NCI-H1092 (cell line): Measurements from ENCODE around the gene BACE1.
"Not testable (repeated sequence)": the region's sequence is repeated elsewhere in the genome, so short reads cannot be mapped to it uniquely, and the experiment has no call there.

ENCODE experiments used
- DNase-seq: peaks from one replicate; lab custom pipeline; 2025; lab: John Stamatoyannopoulos, UW

BACE1 gene

DNA sequence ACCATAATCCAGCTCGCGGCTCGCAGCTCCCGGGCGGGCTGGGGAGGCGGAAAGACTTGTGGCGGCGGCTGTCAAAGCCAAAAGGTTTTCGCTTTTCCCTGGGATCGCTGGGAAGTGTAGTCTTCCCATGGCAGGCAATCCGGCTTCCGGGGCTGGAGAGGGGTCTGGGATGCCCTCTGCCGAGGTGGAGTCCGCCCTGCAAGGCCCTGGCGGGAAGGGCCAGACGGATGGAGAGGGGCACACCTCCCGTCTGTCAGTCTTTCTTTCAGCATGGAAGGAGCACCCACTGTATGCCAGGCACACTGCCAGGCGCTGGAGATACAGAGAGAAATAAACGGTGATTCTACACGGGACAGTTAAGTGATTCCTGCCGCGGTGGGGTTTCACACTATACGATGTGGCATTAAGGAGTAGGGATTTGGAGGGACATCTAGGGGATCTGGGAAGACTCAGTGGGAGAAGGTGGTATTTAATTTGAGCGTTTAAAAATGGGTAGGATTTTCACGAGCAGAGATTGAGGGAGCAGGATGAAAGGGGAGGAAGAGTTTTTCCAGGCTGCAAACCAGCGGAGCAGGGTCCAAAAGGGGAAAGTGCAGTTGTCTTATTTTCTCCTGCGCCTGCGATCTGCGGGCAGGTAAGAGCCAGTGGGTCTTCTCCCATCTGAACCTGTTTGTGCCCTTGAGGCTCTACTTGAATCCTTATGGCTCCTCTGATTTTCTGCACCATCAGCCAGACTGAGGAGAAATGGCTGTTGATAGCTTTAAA lies at the start of gene BACE1:
Gene BACE1, minus strand, starts transcription at position 60 of the 765 bp plus-strand sequence. CDS start 461 bp downstream, outside the sequence.
- peak; percentile 91 for DNase-seq

DNA sequence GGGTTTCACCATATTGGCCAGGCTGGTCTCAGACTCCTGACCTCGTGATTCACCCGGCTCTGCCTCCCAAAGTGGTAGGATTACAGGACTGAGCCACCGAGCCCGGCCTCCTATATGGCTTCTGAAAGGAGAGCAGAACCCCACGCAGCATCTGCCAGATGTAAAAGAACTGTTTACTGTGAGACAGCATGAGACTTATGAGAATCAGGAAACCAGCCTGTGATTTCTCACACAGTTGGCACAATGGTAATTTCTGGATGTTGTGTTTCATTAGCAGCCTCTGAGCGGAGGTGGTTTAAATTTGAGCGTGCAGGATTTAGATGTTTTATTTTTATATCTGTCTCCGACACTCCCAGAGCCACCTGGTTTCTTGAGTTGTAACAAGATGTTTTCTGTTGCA lies 45.4 kb upstream of the BACE1 start:
- no peak for DNase-seq

DNA sequence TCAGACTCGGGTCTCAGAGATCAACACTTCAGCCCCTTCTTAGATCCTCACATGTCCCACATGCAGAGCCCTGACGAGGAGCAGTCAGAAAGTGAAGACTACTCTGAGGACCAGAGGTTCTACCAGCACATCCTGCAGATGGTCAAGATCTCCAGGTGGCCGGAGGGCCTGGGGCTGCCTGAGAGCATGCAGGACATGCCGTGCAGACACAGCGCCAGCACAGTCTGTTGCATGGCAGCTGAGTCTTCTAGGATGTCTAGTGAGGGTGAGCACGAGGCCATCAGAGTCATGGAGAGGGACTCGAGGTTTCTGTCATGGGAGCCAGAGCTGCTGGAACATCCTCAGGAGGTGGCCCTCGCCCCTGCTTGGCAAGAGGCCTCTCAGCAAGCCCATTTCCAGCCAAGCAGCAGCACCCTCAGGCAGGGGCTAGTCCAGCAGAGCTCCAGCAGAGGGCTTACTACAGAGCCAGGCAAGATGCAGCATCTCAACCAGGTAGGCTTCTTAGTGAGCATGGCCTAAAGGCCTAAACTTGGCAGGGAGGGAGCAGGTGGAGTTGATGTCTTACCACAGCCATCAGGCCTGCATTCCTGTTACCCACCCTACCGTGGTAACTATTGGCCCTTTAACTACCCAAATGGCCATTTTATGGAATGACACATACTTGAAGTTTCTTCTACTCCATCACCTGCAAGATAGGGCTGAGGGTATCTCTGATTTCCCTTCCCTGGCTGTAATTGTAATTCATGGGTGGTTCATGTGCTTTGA lies 40.3 kb upstream of the BACE1 start:
- DNase-seq, result no peak

- DNase-seq, result no peak
These were observed 38.5 kb upstream of the BACE1 start for GRCh38 chr11:117354550-117354949.

DNA sequence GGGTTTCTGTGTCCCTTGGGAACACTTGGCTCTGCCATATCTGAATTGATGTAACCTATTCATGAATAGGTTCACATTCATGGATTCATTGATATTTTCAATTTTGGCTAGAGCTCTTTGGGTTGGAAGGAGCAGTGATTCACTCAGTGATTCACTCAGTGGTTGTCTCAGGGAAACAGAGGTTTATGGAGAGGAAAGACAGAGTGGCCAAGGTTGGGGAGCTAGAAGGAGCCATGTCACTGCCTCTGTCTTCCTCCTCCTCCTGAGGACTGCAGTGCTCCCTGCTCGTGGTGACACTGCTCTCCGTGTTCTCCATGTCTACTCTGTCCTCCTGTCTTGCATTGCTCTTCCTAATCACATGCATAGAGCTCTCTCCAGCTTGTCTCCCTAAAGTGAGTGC lies 29.0 kb upstream of the BACE1 start:
- no peak for DNase-seq

DNA sequence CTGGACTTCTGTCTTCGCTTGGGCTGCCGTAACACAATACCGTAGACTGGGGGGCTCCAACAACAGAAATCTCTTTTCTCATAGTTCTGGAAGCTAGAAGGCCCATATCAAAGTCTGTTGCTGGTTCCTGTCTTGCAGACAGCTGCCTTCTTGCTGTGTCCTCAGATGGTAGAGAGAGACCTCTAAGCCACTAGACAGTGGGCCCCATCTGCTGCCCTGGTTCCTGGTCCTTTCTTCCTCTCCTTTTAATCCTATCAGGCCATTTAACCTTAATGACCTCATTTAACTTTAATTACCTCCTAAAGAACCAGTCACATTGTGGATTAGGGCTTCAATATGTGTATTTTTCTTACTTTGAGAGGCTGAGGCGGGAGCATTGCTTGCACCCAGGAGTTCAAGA lies 21.0 kb upstream of the BACE1 start:
- DNase-seq, result no peak

- DNase-seq, result no peak
These were observed 19.3 kb upstream of the BACE1 start for GRCh38 chr11:117335399-117335798.

GRCh38 chr11:117334896-117335295 lies 18.8 kb upstream of the BACE1 start:
- no peak for DNase-seq

- DNase-seq, result no peak
These were observed 17.9 kb upstream of the BACE1 start for GRCh38 chr11:117333917-117334316.

DNA sequence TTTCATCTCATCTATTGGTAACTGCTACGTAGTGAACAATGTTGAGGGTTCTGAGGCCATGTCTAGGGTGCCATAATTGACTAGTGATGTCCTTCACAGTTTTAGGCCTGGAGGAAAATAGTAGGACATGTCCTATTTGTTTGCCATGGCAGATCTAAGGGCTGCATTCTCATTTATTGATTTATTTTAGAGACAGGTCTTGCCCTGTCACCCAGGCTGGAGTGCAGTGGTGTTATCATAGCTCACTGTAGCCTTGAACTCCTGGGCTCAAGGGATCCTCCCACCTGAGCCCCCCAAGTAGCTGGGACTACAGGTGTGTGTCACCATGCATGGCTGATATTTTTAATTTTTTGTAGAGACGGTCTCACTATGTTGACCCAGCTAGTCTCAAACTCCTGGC lies 16.8 kb upstream of the BACE1 start:
- no peak for DNase-seq

DNA sequence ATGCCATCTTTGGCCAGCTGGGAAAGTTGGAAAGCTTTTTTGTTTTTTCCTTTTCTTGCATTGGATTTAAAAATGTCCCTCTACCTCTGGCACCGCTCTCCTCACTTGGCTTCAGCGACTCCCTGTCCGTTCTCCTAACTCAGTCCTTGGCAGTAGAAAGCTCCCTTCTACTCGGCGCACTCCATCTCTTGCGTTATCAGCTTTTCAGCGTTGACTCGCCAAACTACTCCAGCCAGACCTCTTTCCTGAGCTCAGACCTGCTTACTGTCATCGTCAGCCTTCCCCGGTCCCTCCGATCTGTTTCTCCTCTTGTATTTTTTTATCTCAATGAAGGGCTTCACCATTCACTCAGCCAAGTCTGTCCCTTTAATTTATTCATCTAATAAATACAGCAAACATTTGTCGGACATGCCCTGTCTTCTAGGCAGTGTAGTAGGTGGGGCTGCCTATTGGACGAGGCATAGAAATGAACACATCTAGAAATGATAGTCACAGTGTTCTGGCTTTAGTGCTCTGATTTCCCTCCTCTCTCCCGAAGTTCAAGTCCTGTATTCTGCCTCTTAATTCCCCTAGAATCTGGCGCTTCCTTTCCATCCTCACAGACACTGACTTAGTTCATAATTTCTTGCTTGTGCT lies 12.4 kb upstream of the BACE1 start:
- peak; percentile 8 for DNase-seq

GRCh38 chr11:117327567-117328374 lies 11.7 kb upstream of the BACE1 start, which contains the start of gene CEP164:
Gene CEP164, plus strand, starts transcription at chr11:117327854. Its CDS starts 10,733 bp downstream, at chr11:117338587.
- DNase-seq, result peak; percentile 97

DNA sequence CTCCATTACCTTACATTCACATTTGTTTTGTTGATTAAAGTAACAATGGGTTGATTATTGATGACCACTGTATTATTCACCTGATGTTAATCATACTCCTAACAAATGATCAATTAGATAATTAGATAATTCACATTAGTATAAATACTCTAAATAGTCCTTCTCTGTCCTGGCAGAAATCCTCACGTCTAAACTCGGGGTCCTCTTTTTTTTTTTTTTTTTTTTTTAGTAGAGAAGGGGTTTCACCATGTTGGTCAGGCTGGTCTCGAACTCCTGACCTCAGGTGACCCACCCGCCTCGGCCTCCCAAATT lies 11.2 kb upstream of the BACE1 start:
- DNase-seq, result not testable (repeated sequence)

DNA sequence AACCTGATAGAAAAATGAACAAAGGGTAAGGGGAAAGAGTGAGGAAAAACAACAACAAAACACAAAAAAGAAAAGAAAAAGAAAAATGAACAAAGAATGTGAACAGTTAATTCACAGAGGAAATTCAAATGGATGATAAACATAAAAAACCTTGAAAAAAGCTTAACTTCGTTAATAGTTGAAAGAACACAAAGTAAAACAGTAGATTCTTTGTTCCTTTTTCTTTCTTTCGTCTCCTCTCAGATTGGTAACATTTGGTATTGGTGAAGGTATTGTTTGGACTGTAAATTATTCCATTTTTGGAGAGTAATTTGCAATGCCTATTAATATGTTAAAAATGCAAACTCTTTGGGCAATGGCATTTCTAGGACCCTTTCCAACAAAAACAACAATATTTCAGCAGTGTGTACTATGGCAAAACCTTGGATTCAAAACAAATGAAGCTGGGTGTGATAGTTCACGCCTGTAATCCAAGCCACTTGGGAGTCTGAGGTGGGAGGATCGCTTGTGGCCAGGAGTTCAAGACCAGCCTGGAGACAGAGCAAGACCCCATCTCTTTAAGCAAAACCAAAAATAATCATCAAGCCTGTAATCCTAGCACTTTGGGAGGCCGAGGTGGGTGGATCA lies 3.3 kb upstream of the BACE1 start:
- no peak for DNase-seq

- DNase-seq, result no peak
These were observed 2.7 kb upstream of the BACE1 start for GRCh38 chr11:117318738-117319137.

DNA sequence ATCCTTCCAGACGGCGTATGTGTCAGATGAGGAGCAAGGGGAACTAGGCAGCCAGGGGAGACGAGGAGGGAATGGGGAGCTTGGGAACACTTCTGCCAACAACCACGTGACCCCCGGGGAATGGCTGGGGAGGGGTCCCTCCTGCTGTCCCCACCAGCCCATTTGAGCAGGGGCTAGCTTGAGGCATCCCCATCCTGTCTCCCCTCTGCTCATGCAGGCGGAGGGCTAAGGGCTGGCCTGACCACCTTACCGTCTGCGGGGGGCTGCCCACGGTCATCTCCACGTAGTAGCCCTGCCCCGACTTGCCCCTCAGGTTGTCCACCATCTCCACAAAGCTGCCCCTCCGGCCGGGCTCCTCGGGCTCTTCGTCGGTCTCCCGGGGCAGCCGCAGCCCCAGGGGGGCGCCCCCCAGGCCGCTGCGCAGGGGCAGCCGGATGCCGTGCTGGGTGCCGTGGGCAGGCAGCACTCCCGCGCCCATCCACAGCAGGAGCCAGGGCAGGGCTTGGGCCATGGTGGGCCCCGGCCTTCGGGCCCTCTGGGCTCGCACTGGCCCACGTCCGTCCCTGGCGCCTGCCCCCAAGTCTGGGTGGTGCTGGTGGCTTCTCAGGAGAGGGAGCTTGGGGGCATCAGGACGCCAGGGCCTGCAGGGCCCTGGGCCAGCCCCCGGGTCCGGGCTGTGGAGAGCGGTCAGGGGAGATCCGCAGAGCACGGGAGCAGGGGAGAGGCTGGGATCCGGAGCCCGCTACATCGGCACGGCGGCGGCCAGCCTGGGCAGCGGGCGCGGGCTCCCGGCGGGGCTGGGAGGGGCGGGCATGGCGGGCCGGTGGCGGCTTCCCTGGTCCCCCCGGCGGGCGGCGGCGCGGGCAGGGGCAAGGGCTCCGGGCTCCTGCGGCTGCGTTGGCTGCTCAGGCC lies 515 bp downstream of the BACE1 start:
- no peak for DNase-seq

- no peak for DNase-seq
These were observed 1.2 kb downstream of the BACE1 start for GRCh38 chr11:117314840-117315239.

DNA sequence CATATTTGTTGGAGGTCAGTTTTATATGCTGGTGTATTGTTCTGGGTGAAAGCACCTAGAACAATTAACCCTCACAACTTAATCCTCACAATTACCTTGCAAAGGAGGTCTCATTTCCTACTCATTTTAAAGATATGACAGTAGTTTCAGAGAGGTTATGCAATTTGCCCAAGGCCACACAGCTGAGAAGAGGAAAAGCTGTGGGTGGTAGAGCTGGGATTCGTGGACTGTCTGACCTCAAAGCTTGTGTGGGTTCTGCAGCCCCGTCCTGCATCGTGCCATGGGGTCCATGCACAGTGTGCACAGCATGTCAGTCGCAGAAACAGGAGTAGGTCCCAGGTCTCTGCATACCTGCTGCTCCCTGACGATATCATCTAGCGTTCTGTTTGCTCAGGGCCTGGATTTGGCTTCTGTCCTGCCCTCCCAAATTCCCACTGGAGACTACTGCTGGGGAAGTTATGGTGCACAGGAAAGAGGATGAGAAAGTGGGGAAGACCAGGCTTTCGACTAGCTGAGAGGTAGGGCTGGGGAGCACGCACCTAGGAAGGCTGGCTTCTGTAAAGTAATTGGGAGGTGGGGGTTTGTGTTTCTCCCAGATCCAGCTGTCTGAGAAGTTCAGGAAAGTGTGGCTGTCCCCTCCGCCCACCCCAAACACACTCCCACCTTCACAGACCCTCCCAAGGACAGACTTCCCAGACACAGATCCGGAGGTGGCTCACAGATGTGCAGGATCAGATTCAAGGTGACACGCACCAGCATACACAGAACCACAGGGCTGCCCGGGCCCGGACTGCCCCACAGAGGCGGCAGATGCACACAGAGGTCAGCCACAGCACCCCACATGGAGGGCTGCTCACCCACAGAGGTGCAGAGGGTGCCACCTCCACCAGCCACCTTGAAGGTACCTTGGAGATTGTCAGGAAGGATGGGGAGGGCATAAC lies 2.0 kb downstream of the BACE1 start:
- no peak for DNase-seq

DNA sequence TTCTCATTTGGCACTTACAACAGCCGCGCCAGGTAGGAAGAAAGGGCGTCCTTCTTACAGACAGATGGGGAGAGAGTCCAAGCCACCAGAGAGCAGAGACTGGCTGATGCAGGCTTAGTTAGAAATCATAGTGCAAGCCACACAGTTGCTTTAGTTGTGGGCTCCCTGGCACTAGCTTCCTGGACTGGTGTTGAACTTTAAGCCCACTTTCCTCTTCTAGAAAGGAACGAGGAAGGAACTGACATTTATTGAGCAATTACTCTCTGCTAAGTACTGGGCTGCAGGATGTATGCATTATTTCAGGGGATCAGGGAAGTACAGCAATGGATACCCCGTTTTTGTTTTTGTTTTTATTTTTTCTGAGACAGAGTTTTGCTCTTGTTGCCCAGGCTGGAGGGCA lies 3.0 kb downstream of the BACE1 start:
- DNase-seq, result no peak
